ENCODE data around the gene M1AP. TPM values are rescaled to one million over a fixed set of nuclear protein-coding genes. Genes with fewer than 3 reads are reported as not detected.

M1AP gene
- polyA plus RNA-seq, 1 of the 3 experiments (the other 2 are of a cell fraction), result 0.02 TPM

- peak; percentile 99 for DNase-seq
- ChIA-PET CTCF (interaction anchor here (1.0 to 1.1 kb wide), 2 partner anchors 14 to 22 kb away, joined by 3 read pairs; no protein-coding TSS in a partner anchor), POLR2A (no interaction called here)
- H3K9me2 ChIP-seq, result no peaks in the 10 kb centered on the region
- H3K4me1 ChIP-seq (ENCODE audit: control insufficient read depth in 1 of 2, insufficient read depth in 2 of 2, low read depth in 1 of 2, low read length in 1 of 2), result peaks cover 0 to 13% of the 10 kb centered on the region in 2 experiments; a peak in 1 of 4 replicates
- H3K9ac ChIP-seq, result peak within 1 kb of the TSS; percentile 69
- H3K4me2 ChIP-seq, result peak within 1 kb of the TSS; percentile 91
- H3K79me2 ChIP-seq (ENCODE audit: insufficient read depth), result no peaks in the 10 kb centered on the region
- 3% methylated on average over 37 of the region's 79 CpGs for WGBS (ENCODE audit: low lambda C conversion rate)
- peak within 1 kb of the TSS; percentile 78 to 80 for H3K4me3 ChIP-seq (ENCODE audit: low read depth in 2 of 2, low read length in 1 of 2)
- H4K20me1 ChIP-seq (ENCODE audit: insufficient read depth), result no peaks in the 10 kb centered on the region
- H3K27ac ChIP-seq (ENCODE audit: low read depth in 2 of 2, low read length in 1 of 2), result peak within 1 kb of the TSS in 1 of 2 experiments; percentile 51; a peak in 1 of 4 replicates
- no peaks in the 10 kb centered on the region for H3K27me3 ChIP-seq (ENCODE audit: insufficient read depth)
- peaks cover 2 to 8% of the 10 kb centered on the region in 2 experiments for H3K36me3 ChIP-seq (replicated peaks in 1 of 2; ENCODE audit: control insufficient read depth in 1 of 2, insufficient read depth in 2 of 2, low read length in 1 of 2)
- TF ChIP-seq RFX5 (IDR thresholded peaks at IDR 0.05; ENCODE audit: low read length) (peak; percentile 9; the same call in 1 of the 2 replicates), ZBTB33 (IDR thresholded peaks at IDR 0.05; ENCODE audit: borderline replicate concordance, low read depth) (no peak), REST (IDR thresholded peaks at IDR 0.05; ENCODE audit: low read depth, low read length) (no peak), POLR2AphosphoS5 (IDR thresholded peaks at IDR 0.05; ENCODE audit: low read depth, low read length) (peak; percentile 29; the same call in 1 of the 2 replicates), PBX3 (IDR thresholded peaks at IDR 0.05) (peak; percentile 76), MAX (IDR thresholded peaks at IDR 0.05; ENCODE audit: low read depth) (peak; percentile 17; the same call in 1 of the 2 replicates), TAF1 (IDR thresholded peaks at IDR 0.05; ENCODE audit: borderline replicate concordance, low read depth, low read length) (peak; percentile 39; the same call in 1 of the 2 replicates), MXI1 (IDR thresholded peaks at IDR 0.05; ENCODE audit: low read depth, low read length) (0 out of 2 replicates have a peak, but pooled peaks have one; percentile 27), EP300 (IDR thresholded peaks at IDR 0.05; ENCODE audit: borderline replicate concordance in 1 of 2, low read depth in 1 of 2, low read length in 1 of 2) (no peak)
- H3F3A ChIP-seq (replicated peaks; ENCODE audit: insufficient read depth), result peaks cover 4% of the 10 kb centered on the region
- peak within 1 kb of the TSS; percentile 95 for H2AFZ ChIP-seq (ENCODE audit: low read depth)
- H3K9me3 ChIP-seq, result no peaks in the 10 kb centered on the region
These were observed 6.1 kb upstream of the M1AP start, which contains the start of gene SEMA4F for GRCh38 chr2:74653985-74654882. Gene SEMA4F, plus strand, starts transcription at chr2:74654247. Its CDS starts 130 bp downstream, at chr2:74654377.

All from SK-N-SH (cell line).